NCI-H82 (cell line): Measurements from ENCODE around the gene NXN.
A peak's percentile ranks its signal among the peaks of the same experiment; 100 is the strongest.
"Not testable (repeated sequence)": the region's sequence is repeated elsewhere in the genome, so short reads cannot be mapped to it uniquely, and the experiment has no call there.

Source experiments
- DNase-seq: peaks from one replicate; lab custom pipeline; 2025; lab: John Stamatoyannopoulos, UW

Gene NXN

DNA sequence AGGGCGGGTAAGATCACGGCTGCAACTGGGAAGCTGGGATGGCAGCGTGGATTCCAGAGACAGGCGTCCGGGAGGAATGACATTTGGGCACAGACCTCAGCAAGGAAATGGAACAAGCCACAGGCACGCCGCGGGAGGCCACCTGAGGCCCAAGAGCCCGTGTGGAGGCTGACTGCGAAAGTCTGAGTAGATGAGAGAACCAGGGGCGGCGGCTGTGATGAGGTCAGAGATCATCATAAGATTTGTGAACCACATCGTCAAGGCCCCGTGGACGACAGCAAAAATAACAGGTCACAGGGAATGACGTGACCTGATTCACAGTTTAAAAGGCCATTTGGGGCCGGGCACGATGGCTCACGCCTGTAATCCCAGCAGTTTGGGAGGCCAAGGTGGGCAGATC, 149.2 kb downstream of the NXN start:
- no peak for DNase-seq

DNA sequence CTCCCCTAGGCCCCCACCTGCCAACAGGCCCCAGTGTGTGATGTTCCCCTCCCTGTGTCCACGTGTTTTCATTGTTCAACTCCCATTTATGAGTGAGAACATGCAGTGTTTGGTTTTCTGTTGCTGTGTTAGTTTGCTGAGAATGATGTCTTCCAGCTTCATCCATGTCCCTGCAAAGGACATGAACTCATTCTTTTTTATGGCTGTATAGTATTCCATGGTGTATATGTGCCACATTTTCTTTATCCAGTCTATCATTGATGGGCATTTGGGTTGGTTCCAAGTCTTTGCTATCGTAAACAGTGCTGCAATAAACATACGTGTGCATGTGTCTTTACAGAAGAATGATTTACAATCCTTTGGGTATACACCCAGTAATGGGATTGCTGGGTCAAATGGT, 150.0 kb downstream of the NXN start:
- not testable (repeated sequence) for DNase-seq

DNA sequence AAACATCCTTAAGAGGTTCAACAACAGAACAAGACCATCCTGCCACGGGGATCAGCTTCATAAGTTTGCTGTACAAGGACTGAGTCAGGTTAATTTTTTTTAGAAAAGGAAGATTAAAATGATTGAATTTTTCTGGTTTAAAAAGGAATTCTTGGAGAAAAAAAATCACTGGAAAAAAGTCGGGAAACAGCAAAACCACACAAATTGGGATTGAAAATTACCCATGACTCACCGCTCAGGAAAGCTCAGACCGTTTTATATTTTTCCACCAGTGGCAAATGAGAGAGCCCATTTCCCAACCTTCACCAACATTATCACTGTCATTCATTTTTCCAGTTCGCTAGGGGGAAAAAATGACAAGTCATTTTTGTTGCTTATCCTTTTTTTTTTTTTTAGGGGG, 150.8 kb downstream of the NXN start:
- DNase-seq: no peak

DNA sequence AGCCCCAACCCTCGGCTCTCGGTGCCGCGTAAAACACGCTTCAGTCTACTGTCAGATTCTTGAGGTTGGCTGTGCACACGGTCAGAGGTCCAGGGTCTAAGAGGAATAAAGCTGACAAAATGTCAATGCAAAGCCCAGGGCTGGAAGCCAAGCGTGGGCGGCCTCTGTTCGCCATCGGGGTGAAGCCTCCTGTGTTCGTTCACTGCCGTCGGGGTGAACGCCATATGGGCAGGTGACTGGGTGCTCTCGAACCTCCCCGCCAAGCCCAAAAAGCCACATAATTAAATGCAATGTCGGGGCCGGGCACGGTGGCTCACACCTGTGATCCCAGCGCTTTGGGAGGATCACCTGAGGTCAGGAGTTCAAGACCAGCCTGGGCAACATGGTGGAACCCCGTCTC, 152.8 kb downstream of the NXN start:
- DNase-seq: no peak

DNA sequence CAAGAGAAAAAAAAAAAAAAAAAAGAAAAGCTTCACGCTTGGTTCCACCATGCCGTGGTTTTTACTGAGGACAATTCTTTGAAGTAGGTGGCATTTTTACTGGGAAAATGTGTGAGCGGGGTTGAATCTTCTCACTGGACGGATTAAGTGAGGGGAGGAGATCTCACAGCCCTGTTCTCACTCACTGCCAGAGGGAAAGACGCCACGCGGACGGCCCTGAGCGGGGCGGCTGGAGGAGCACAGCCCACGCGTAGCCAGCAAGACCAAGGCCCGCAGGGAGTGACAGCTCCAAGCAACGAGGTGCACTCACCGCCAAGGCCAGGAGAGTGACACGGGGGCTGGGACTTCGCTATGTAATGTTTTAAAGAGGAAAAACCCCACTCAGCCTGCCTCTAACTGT, 154.4 kb downstream of the NXN start:
- no peak for DNase-seq

DNA sequence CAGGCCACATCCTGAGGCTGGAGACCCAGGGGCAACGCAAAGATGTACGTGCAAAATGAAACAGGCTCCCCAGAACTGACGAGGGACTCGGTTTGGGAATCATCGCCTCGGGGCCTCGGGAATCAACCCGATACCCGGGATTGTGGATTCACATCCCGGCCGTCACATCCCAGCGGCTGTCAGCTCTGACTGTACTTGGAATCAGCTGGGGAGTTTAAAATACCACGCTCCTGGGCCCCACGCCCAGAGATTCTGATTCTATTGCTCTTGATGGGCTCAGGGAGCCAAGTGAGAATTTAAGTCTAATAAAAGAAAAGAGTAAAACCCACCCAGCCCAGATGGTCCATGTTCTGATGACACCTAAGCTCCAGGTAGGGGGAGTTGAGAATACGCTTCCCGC, 155.2 kb downstream of the NXN start:
- no peak for DNase-seq

DNA sequence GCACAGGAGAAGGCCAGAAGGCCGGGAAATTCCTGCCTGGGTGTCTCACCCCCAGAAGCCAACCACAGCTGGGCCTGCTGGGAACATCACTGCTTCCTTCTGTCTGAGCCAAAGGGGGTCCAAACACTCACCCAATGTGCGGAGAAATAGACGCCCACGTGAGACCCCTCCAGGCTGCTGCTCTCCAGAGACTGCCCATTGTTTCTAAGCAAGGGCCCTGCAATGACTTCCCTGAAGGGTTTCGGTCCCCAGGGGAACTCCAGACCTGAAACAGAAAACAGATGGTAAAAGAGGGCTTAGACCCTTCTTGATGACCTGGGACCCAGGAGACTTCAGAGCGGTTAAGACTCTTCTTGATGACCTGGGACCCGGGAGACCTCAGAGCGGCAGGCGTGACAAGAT, 156.1 kb downstream of the NXN start:
- DNase-seq: peak; percentile 90

DNA sequence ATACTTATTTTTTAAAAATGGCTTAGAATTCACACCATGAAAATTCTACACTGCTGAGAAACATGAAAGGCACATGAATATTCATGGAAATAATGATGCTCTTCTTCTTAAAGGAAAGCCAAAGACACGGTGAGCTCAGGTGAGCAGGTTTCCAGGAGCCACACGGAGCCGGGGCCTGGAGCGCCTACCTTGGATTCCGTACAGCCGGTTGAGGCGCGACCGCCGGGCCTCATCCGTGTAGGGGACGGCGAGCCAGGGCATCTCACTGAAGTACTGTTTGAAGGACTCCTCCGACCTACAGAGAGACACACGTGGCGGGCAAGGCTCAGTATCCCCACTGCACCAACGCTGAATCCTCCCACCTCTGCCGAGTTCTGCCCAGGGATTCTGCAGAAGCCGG, 160.3 kb downstream of the NXN start:
- no peak for DNase-seq

DNA sequence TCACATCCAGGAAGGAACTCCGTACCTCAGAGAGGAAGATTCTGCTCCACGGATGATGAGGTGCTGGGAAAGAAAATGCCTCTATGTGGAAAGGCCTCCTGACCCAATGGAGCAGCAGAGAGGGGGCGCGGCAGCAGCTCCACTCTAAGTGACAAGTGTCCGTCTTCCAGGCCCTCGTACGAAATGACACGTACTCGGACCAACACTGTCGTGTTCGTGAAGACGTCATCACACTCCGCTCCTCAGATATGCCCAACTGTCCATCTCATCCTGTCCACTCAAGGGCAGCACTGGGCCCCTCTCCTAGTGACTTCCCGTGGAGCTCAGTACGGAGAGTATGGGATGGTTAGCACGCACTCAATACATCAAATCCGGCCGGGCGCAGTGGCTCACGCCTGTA, 165.2 kb downstream of the NXN start:
- DNase-seq: no peak

DNA sequence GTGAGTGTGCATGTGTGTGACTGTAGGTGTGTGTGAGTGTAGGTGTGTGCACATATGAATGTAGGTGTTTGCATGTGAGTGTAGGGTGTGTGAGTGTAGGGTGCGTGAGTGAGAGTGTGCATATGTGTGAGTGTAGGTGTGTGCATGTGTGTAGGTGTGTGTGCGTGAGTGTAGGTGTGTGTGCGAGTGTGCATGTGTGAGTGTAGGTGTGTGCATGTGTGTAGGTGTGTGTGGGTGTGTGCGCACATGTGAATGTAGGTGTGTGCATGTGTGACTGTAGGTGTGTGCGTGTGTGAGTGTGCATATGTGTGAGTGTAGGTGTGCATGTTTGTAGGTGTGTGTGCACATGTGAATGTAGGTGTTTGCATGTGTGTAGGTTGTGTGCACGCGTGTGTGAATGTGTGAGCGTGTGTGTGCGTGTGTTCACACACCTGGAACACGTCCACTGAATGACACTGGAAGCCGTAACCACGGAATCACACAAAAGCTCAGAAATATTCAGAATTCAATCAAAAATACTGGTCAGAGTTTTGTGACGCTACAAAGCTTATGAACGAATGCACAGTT, 166.9 kb downstream of the NXN start:
- DNase-seq: no peak

DNA sequence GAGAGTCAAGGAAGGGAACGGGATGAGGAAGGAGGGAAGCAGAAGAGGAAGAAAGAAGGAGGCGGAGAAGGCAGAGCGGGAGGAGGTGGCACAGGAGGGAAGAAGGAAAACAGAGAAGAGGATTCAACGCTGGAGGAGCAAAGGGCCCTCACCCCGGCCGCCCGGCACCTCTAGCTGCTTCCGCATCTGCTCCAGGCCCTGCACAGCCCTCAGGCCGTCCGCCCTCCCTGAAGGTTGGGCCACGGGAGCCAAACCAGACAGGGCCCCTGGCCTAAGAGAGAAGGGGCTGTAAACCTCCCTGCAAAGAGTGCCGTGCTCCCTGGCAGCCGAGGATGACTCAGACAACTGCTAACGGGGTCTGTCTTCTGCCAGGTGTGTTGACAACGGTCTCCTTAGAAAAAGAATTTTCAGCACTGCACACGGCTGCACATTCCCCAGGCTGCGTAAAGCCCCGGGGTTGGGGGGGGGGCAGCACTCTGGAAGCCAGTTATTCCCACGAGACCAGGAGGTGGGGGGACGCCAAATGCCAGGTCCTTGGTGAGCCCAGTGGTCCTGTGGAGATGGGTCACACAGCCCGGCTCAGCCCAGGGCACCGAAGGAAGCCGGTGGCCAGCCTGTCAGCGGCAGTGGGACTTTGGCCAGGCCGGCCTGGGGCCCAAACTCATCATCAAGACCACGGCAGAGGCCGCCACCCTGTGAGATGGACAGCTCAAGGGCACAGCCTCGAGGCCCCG, 168.4 kb downstream of the NXN start:
- DNase-seq: peak; percentile 37

DNA sequence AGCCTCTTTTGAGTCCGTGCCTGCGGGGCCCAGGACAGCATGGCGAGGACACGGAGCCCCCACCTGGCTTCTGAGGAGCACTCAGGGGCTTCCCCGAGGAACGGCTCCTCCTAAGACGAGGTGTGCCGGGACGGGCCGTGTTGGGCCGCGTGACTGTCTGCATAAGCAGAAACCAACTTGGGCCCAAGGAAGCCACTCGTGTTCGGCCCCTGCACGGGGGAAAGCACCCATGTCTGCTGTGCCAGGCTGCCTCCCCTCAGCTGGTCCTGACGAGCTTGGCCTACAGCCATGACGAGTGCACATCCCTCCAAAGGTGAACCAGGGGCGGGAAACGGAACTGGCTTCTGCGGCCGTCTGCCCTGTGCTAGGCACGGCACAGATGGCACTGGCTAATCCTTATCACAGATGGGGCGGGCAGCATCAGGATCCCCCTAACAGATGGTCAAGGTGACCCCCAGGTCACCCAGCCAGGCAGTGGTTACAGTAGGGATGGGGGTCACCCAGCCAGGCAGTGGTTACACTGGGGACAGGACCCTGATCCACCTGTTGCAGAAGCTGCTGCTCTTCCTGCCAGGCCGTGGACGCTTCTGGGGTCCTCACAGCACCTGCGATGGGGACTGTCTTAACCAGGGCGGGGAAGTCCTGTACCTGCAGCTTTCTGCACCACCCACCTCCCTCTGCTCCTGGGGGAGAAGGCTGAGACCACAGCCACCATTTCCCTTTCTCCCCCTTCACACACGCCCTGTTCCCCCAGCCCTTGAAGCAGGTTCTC, 171.9 kb downstream of the NXN start:
- DNase-seq: peak; percentile 88

DNA sequence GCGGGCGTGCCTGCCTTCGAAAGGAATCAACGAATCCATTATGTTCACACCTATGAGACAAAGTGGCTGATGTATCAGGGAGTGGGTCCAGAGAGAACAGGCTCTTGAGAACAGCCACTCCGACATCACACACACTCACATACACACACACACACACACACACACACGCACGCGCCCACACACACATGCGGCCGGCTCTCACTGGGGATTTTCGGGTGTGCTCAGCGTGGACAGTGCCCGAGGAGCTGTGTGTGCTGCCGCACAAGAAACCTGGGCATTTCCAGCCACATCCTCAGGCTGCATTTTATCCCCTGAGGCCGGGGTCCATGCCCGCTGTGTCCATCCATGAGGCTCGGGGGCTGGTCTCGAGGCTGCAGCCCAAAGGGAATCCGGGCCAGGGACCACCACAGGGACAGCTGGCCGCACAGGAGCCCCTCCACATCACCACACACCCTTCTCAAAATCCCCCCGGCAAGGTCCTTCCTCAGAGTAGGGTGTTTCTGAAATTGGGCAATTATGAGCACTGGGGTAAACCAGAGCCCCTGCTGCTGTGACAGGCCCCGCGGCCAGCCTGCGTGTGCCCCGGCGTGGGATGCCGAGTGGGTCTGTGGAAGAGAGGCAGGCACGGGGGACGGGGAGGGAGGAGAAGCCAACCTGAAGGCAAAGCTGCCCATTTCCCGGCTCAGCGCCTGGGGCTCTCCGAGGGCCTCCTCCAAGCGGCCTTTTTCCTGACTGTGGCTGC, 172.6 kb downstream of the NXN start:
- DNase-seq: no peak

DNA sequence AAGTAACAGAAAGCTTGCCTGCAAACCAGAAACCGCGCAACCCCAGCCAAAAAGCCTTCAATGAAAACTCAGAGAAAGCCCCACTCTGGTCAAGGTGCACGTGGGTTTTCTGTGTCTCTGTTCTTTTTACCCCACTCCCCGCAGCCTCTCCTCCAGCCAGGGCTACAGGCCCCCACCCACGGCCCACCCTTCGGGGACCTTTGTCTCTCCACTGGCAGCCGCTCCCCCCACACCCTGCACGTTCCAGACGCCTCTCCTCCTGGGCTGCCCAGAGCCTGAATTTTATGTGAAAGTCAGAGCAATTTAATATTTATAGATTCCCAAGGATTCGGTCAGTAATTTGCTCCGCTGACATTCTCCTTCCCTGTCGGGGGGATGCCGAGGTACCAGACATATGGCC, 173.2 kb downstream of the NXN start:
- no peak for DNase-seq

DNA sequence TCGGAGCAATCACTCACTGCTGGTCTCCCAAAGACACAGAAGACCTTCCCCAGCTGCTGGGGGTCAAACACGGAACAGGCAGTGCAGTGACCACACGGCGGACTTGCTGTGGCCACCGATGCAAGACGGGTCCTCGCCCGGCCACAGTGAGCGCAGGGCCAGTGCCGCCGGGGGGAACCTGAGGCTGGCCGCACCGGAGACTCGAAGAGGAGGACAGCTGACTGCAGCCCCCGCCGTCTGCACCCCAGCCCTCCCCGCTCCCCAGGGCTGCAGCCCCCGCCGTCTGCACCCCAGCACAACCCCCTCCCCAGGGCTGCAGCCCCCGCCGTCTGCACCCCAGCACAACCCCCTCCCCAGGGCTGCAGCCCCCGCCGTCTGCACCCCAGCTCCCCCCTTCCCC, 173.7 kb downstream of the NXN start:
- DNase-seq: not testable (repeated sequence)

DNA sequence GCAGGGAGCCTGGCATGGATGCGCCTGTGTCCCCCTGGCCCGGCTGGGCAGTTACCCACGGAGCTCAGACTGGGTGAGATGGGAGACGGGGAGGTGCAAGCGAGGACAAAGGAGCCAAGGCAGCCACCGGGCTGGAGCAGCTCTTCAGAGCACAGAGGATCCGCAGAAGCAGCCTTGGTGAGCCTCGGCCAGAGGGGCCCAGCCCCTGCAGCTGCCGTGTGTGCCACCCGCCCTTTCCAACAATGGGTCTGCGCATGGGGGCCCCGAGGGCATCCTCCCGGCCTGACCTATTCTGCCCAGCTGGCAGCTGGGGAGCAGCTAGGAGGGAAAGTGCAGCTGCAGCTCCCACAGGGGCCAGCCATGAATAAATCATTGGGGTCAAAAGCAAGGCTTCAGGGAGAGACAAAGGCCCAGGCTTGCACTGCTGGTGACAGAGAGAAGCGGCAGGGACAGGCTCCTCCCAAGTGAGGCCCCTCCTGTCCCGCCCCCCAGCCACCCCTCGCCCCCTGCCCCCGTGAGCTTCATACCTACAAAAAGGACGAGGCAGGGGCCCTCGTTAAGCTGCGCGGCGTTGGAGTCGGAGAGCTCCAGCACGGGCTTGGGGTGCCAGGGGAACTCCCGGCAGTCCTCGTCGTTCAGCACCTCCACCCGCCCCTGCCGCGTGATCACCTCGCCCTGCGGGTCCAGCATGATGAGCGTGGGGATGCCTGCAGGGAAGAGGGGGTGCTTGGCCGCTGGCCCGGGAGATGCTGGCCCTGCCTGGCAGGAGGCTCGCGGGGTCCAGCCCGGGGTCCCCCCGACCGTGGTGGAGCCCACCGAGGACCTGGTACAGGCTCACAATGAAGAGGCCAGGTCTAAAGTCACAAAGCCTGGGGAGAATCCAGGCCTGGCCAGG, 174.8 kb downstream of the NXN start:
- no peak for DNase-seq

DNA sequence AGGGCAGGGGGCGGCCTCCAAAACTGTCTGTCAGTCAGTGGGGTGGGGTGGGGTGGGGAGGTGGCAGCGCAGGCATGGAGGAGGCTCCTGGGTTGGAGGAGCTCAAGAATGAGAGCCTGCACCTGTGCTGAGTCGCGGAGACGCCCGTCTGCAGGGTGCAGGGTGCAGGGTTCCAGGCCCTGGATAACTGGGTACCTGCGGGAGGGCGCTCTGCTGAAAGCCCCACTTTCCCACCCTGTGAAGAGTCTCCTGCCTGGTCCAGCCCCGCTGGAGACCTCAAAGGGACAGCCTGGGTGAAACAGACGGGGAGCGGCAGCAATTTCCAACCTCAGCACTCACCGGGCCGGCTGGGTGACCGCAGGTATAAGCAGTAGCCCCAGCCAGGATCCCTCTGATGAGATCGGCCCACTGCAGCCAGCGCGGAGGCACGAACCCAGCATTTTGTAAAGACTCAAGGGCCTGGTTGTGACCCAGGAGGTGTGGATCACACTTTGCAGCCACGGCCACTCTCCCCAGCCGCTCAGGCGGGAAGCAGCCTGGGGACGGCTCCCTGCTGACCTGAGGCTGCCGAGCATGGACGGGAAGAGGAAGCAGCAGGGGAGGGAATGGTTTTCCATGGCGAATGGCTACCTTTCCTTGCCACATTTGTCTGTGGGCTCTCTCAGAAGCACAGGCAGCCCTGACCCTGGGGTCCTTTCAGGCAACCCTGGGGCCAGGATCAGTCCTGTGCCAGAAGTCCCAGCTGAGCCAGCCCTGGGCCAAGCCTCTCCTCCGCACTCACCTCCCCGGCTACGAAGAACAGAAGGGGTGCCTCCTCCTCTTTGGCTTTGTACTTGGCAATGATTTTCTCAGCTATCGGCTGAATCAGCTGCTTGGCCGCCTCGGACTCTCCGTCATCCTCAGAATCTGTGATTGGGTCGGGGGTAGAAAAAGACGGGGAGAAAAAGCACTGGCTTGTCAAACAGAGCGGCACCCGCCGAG, 176.4 kb downstream of the NXN start:
- no peak for DNase-seq

DNA sequence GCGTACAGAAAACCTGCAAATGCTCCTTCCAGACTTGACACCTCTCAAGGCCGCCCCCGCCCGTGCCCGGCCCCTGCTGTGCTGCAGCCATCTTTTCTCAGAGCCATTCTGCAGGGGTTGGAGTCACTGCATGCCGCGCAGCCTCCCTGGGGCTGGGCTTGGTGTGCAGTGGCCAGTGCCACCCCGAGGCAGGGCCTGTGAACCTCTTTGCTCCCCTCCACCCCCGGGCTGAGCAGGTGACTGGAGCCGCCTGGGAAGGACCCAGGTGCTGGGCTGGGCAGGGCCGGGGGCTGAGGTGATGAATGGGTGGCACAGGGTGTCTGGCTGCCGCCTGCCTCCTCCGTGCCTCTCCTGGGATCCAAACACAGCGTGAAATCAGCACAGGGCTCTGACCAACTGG, 177.1 kb downstream of the NXN start:
- no peak for DNase-seq

DNA sequence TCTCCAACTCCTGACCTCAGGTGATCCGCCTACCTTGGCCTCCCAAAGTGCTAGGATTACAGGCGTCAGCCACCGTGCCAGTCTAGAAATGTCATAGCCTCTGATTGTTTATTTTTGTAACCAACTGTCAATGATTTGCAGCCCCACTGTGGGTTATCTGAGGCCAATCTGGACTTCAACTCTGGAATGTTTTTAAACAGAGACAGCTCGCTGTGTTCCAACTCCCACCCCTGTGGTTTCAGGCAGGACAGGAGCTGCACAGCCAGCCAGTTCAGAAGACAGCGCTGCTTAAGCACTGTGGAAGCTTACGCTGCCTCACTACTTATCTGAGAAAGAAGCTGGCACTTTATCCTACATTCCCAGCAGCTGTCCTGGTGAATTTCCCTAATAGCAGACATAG, 177.9 kb downstream of the NXN start:
- DNase-seq: no peak

DNA sequence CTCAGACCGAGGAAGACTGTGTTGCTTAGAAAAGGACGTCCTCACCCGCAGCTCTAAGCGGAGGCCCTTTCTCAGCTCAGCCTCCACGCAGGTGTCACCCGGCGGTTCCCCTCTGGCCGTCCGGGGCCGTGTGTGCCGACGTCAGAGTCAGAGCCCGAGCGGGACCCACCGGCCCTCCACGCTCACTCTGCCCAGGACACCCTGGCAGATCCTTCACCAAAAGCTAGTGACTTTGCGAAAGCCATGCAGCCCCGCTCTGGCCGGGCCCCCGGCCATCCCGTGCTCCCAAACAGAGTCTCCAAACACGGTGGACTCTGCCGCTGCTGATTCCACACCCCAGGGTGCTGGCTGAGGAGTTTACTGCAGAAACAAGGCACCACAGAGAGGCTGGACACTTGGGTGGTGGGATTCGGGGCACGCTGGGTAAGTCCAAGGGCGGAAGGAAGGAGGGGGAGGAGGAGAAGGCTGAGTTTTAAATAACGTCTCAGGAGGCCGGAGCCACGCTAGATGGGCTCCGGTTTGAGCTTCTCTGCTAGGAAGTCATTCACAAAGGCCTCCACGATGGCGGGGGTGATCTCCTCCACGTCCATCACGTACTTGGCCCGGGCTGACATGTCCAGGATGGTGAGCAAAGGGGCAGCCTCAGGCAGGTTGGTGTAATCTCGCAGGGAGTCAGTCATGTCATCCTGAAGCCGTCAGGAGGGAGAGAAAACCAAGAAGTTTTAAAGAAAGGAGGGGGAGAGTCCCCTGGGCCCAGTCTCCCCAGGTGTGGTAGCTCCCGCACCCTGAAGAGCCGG, 178.9 kb downstream of the NXN start:
- no peak for DNase-seq
